ENCODE results near the gene MEIS2.

The MEIS2 gene

GRCh38 chr15:36959746-36960145 is 140.6 kb downstream of the MEIS2 start:
- no peak for DNase-seq

- no peak for DNase-seq
Measured at GRCh38 chr15:36958606-36959005, 141.7 kb downstream of the MEIS2 start.

DNA sequence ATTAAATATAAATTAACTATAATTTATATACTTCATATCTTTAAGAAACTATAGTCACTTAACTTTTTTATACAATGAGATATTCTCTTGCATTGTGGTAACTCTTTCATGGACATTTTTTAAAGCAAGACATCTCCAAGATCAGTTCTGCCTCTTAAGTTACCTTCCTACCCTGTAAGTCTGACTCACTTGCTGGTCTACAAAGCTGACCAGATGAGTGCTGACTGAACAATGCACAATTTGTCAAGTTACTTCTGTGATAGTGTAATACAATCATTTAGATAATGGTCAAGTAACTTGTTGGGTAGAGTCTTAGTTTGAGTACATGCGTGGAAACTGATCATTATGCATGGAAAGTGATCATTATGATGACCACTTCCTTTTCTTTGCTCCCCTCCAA is 145.9 kb downstream of the MEIS2 start:
- no peak for DNase-seq

- DNase-seq, result no peak
Measured at GRCh38 chr15:36953346-36953745, 147.0 kb downstream of the MEIS2 start.

- peak; percentile 69 for DNase-seq
Measured at GRCh38 chr15:36951731-36952247, 148.6 kb downstream of the MEIS2 start.

DNA sequence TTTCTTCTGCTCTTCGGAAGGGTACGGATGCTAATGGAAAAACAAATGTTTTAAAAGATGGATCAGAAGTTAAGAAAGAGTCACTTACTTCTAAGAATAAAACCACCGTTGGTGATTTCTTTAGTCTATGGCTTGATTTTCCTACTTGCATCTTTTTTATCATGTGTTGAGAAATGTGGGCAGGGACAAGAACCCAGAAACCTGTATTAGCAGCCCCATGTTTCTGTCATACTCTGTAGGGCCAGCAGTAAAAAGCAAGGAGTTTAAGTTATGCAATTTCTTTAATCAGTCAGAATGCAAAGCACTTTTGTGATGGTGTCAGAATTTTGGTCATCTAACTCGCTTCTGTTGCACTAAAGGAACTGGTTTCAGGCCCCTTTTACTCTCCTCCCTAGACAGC is 150.0 kb downstream of the MEIS2 start:
- DNase-seq, result no peak

- peak; percentile 4 for DNase-seq
Measured at GRCh38 chr15:36948982-36949381, 151.4 kb downstream of the MEIS2 start.

DNA sequence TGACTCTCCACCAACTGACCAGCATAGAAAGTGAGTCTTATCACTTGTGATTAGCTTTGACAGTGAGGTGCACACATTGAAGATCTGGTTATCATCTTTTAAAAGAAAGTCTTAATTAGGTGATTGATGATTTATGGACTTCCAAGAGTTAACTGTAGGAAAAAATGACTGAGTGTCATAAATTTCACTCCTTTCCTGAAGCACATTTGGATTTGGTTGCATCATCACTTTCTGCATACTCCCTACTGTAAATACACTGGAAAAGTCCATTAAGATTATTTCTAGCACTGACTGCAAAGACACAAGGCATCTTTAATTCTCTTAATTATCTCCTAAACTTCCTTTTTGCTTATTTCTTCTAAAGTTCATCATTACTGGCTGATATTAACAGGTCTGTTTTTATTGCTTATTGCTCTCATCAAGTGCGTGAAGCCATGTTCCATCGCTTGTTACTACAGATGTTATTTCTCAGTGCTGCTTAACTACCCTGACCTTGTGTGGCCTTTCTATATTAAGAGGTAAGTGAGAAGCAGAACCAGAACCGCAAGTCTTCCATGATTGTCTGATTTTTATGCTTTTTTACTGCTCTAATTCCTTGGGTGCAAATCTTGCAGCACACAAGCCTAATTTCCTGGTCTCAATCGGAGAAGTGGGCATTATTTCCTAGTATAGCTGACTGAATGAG is 153.2 kb downstream of the MEIS2 start:
- DNase-seq, result no peak

DNA sequence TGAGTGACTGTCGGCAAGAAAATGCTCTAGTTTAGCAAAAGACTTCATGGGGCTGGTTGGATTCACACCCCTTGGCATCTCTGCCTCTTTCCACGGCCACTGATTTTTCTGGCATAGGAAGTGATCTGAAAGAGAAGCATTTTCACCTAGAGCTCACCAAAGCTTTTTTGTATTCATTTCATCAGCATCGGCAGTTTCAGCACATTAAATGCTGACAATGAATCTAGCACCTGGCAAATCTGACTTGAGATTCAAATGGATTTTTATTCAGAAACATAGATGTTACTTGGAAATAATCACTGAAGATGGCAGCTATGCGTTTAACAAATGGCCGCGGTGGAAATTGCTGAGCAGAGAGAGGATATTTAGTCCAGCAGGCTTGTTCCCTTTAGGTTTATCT is 155.9 kb downstream of the MEIS2 start:
- no peak for DNase-seq

DNA sequence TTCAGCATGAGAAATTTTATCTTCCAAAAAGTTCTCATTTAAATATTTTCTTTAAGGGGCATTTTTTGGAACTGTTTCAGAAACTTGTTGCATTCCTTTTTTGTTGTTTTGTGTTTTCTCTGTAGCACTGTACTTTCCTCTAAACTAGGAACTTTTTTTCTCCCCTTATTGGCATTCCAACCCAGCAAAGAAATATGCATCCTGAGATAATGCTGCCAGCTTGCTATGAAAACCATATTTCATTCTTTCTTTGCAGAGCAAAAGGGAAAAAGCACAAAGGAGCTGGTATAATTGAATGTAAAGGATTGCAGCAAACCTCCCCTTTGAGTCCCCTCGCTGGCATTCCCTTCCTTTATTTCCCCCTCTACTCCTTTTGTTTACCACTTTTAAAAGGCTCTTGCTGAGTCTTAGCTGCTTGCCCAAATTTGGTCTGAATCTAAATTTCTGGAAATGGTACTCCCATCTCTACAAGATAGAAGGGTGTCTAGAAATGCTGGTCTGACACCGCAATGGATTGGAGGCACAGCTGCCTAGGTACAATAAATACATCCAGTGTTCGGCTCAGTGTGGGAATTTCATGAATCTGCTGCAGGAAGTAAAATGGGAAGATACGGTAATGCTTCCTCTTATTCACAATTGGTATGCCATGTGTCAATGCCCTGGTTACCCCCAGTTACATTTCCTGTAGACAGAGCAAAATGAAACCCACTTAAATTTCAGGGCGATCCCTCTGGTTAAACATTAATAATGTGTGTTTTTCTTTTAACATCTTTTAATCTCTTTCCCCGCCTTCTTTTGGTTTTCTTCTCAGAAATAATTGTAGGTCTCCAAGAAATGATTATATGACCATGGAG is 156.6 kb downstream of the MEIS2 start:
- no peak for DNase-seq

DNA sequence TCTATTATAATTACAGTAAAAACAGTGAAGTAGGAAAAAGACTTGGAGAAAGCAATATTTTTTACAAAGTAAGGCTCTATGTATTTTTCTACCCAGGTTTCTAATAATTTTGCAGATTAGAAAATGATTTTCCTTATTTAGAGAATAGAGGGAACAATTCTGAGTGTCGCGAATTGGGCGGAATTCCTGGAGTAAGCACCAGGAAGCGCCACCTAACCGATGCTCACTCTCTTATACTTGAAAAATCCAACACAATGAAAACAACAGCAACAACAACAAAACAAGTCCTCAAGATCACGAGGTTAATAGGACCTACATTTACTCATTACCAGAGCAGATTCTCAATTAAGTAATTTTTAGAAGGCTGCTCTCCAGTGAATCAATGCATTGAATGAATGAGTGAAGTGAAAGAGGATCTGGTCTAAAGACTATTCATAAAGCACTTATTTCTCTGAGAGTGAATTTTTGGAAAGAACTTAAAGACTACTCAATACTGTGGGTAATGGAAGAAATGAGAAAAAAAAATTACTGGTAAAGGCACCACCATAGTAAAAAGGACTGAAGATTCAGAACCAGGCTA is 158.0 kb downstream of the MEIS2 start:
- DNase-seq, result no peak

DNA sequence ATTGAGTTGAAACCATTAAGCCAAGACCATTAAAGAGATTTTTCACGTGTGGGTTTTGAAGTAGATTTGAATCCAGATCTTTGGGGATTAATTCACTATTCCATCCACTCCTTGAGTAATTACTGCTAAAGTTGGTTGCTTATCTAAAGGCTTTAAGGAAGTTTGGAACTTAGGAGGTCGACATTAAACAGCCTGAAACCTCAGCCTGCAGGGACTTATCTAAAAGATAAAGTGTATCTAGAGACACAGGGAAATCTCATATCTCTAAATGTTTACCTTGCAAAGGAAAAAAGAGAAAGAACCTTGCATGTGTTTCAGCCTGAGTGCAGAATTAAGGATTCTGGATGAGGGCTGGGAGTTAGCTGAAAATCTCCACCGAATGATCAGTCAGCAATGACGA is 158.6 kb downstream of the MEIS2 start:
- no peak for DNase-seq

- no peak for DNase-seq
Measured at GRCh38 chr15:36940636-36941260, 159.6 kb downstream of the MEIS2 start.

- DNase-seq, result no peak
Measured at GRCh38 chr15:36940219-36940618, 160.1 kb downstream of the MEIS2 start.

GRCh38 chr15:36938764-36939163 is 161.6 kb downstream of the MEIS2 start:
- DNase-seq, result no peak

DNA sequence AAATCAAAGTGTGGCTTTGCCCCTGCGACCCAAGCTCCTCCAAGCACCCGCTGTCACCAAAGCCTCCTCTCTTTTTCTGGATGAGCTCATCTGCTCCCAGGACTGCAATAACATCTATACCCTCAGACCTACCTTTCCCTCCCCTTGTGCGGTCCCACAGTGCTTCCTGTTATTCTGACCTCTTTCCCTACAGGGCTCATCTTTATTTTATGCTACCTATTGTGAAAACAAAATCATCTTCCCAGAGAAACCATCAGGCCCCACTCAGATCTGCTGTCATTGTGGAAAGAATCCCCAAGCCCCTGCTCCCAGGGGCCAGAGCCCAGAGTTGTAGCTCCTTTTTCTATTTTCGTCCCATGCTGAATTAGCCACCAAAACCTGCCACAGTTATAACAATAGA is 162.2 kb downstream of the MEIS2 start:
- no peak for DNase-seq

GRCh38 chr15:36936613-36937012 is 163.7 kb downstream of the MEIS2 start:
- no peak for DNase-seq

DNA sequence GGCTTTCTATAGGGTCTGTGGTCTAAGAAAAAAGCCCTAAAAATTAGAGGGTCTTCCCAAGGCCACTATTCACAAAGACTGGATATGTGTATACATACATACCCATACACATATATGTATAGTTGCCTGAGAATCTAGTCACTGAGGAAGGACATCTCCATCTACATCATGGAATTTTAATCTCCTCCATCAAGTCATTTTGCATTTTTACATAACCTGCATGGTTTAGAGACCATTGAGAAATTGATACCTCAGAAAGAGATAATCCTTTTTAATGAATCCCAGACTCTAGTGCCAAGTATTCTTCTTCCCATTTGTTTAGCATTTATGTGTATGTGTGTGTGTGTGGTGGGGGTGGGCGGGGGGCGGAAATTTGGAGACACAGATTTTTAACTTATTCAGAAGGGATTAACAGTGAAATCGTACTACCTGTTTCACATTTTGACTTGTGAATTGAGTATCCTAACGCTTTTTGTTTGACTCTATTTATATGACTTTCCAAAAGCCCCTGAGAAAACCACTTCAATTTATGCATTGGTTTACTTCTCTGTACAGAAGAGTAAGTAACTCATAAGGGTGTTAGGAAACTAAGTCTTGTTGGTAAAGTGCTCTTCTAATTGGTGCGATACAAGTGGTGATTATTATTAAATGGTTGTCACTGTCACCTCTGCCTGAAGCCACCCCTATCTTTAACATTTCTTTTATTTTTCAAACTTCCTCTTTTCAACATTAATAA is 166.9 kb downstream of the MEIS2 start:
- DNase-seq, result no peak

- no peak for DNase-seq
Measured at GRCh38 chr15:36932070-36932469, 168.3 kb downstream of the MEIS2 start.

DNA sequence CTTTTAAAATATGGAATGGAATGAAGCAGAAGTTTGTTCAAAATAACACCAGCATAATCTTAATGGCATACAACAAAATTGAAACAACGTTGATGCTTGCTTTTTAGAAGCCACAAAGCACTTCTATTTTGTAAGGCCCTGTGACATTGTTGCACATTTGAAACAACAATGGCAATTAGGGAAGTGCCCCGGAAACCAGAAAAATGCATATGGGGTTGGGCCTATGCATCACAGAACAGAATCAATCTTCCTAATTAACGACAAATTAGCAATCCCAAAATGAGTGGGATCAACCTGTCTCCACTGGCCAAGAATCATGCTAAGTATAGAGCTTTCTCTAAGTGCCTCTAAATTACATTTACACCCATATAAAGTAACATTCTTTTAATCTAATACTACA is 168.9 kb downstream of the MEIS2 start:
- no peak for DNase-seq

GRCh38 chr15:36926427-36926825 is 173.9 kb downstream of the MEIS2 start:
- DNase-seq, result peak; percentile 65

DNA sequence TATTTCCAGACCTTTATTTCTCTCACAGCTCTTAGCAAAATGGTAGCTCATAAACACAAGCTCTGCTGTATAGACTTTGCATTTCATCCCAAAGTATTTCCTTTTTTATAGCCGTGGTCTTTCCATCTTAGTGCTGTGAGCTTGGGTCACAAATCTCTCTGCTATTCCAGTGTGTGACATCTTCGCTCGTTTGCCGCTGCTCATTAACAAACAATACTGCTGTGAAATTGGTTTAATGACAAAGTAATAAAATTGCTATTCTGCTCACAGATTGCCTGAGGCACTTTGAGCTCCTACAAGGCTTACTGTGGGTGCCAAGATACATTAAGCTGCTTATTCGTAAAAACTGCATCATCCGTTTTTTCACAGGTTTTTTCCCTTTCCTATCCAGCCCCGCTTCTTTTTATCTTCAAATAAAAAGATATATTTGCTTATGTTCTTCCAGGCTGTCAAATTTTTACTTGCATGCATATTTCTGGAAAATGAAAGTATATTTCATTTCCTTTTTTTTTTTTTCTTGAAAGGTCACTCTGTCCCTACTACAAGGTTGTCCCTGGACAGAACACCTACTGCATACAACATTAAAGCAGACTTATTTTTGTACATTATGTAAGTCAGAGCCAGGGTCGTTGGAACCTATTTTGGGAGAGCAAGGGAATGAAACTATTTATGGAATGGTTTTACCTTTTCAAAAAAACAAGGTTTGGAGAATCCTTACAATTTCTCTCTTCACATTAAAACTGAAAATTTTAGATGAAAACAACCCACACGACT is 174.5 kb downstream of the MEIS2 start:
- DNase-seq, result peak; percentile 82

Data from NCI-H146 (cell line).